K562 (cell line): ENCODE measurements around the gene ZKSCAN1. TPM values are rescaled to one million over a fixed set of nuclear protein-coding genes. Genes with fewer than 3 reads are reported as not detected.

Experiments
- CXXC5 ChIP-seq: fragments of 250-450 bp; sonication (Bioruptor Pico); IDR thresholded peaks from 2 replicates; pipeline ENCODE4 v1.8.0; 2022; ENCODE audit warnings: inconsistent platforms, mild to moderate bottlenecking, moderate library complexity
- EP300 ChIP-seq: IDR thresholded peaks from 2 replicates; pipeline ENCODE4 v1.6.1; 2012; ENCODE audit warnings: low read length, improper control_type of control experiment
- KDM4B ChIP-seq, 2 experiments: fragments of 450-650 bp in 1 of 2; sonication (generic) in 1 of 2; IDR thresholded peaks; 2 replicates each; pipeline ENCODE4 v1.6.1; 2016 to 2017; ENCODE audit warnings: borderline replicate concordance in 2 of 2, antibody characterized with exemption in 1 of 2, low read depth in 1 of 2, mild to moderate bottlenecking in 1 of 2
- MYC ChIP-seq, 2 experiments: fragments of 250-450 bp in 1 of 2; sonication (Bioruptor Pico) in 1 of 2; IDR thresholded peaks; 2 replicates each; pipeline versions ENCODE4 v1.5.1 to v1.6.1; 2012 to 2021; ENCODE audit warnings: low read depth in 2 of 2, borderline replicate concordance in 1 of 2, improper control_type of control experiment in 1 of 2, low read length in 1 of 2, mild to moderate bottlenecking in 1 of 2, moderate library complexity in 1 of 2
- NEUROD1 ChIP-seq: fragments of 150-350 bp; IDR thresholded peaks from 2 replicates; pipeline ENCODE4 v1.6.1; 2014; ENCODE audit warnings: borderline replicate concordance, low read length, low read depth; ENCODE audit not compliant: partially characterized antibody
- YY1 ChIP-seq, 3 experiments: IDR thresholded peaks; 2 replicates each; pipeline ENCODE4 v1.6.1; 2011; ENCODE audit warnings: low read length in 2 of 3, mild to moderate bottlenecking in 2 of 3, moderate library complexity in 2 of 3, borderline replicate concordance in 1 of 3, control low read depth in 1 of 3, low read depth in 1 of 3; ENCODE audit not compliant: insufficient read depth in 3 of 3, insufficient replicate concordance in 2 of 3, control insufficient read depth in 1 of 3, insufficient read length in 1 of 3; ENCODE audit errors: extremely low read depth in 1 of 3
- ZNF830 ChIP-seq: fragments of 250-450 bp; sonication (Bioruptor Pico); IDR thresholded peaks from 2 replicates; pipeline ENCODE4 v1.5.0; 2021; ENCODE audit warnings: mild to moderate bottlenecking
- polyA plus RNA-seq, 8 experiments: library from polyadenylated mRNA; depleted of rRNA in 4 of 8; stranded (reverse) in 5 of 8; unstranded in 3 of 8; fragments of >200 nt; fragmentation: Nextera tagmentation in 2 of 8; fragmentation: Illumina TruSeq in 1 of 8; extraction: Ambion mirVana in 2 of 8; extraction: Trizol in 1 of 8; gene quantifications; 2 replicates each; pipeline versions ENCODE4 v1.2.1 to v1.2.3, GENCODE V29; 2011 to 2014; ENCODE audit warnings: inconsistent platforms in 1 of 8, missing spikeins in 1 of 8
- total RNA-seq, 7 experiments: library from RNA; depleted of rRNA in 6 of 7; stranded (reverse); fragments of >200 nt in 6 of 7; fragmentation: Illumina TruSeq in 2 of 7; extraction: Trizol in 2 of 7; gene quantifications; 2 replicates each; pipeline versions ENCODE4 v1.2.1 to v1.2.3, GENCODE V29; 2011 to 2021; ENCODE audit warnings: low replicate concordance in 1 of 7
- TF ChIP-seq, protein P1 (sequence below), 2 experiments: fragments of 150-350 bp in 1 of 2; IDR thresholded peaks; 2 replicates each; pipeline ENCODE4 v1.6.1; 2012 to 2016; ENCODE audit warnings: low read depth in 2 of 2, low read length in 2 of 2, mild to moderate bottlenecking in 1 of 2, moderate library complexity in 1 of 2
- TF ChIP-seq, protein P2 (sequence below): fragments of 450-650 bp; formaldehyde crosslinking; IDR thresholded peaks from 2 replicates; pipeline ENCODE4 v1.4.0; 2022; ENCODE audit warnings: mild to moderate bottlenecking, moderate library complexity
- TF ChIP-seq, protein P3 (sequence below): sonication (generic); formaldehyde crosslinking; IDR thresholded peaks from 2 replicates; pipeline ENCODE4 v1.8.0; 2022; ENCODE audit warnings: missing genetic modification reagents, mild to moderate bottlenecking, moderate library complexity, borderline replicate concordance
- TF ChIP-seq, protein P4 (sequence below), 2 experiments: fragments of 250-450 bp in 1 of 2; fragments of 450-650 bp in 1 of 2; sonication (Bioruptor Pico) in 1 of 2; IDR thresholded peaks; 2 replicates each; pipeline versions ENCODE4 v1.6.1 to v1.8.0; 2016 to 2021; ENCODE audit warnings: mild to moderate bottlenecking in 2 of 2, moderate library complexity in 2 of 2, missing compliant biosample characterization in 1 of 2, missing genetic modification characterization in 1 of 2
- TF ChIP-seq, protein P5 (sequence below): fragments of 250-450 bp; sonication (Bioruptor Pico); IDR thresholded peaks from 2 replicates; pipeline ENCODE4 v1.8.0; 2021; ENCODE audit warnings: mild to moderate bottlenecking, moderate library complexity
- TF ChIP-seq, protein P6 (sequence below), 2 experiments: IDR thresholded peaks; 2 replicates each; pipeline ENCODE4 v1.6.1; 2011; ENCODE audit warnings: borderline replicate concordance in 1 of 2, control low read depth in 1 of 2, low read depth in 1 of 2, low read length in 1 of 2, mild to moderate bottlenecking in 1 of 2, mixed read lengths in 1 of 2, moderate library complexity in 1 of 2; ENCODE audit not compliant: insufficient read depth in 1 of 2, insufficient read length in 1 of 2, poor library complexity in 1 of 2, severe bottlenecking in 1 of 2; ENCODE audit errors: extremely low read depth in 1 of 2

The ZKSCAN1 gene
- total and polyA plus RNA-seq, 9 of the 15 experiments (the other 6 are each of a cell fraction or from before 2014, with no cell fraction given), result 5.3 to 43.0 (median 23.2) TPM

DNA sequence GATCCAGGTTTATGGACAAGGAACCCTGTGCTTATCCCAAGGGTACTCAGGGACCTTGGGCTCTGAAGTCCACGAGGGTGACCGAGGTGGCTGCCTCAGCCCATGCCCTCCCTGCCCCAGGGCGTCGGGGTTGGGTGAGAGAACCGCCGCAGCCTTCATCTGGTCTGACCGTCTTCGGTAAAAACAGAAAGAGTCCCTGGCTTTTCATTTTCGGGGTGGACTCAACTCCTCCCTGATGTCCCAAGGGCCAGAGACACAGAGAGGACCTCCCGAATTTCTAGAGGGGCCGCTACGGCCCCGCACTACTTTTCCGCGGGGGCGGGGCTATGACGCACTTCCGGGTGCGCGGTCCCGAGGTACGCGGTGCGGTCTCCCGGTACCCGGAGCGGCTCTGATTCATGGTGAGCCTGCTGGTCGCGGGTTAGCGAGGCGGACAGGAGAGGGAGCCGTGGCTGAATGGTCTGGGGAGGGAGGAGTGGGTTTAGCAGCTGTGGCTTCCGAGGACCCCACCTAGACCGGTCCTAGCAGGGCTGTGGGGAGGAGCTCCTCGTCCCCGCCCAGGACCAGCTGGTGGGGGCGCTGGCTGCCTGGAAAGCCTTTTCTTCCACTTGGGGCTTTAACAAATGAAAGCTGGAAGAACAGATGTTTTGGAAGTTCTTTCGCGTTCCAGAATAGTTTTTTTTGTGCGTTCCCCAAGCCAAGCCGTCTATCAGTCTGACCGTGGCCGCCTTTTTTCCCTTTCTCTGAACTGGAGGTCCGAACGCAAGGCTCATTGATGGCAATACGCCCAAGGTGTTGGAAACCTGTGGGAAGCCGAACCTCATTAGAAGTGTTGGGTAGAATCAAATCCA is 34.3 kb downstream of the ZKSCAN1 start, which contains the start of gene ZSCAN21 (continued):
- TF ChIP-seq, protein P1, sequence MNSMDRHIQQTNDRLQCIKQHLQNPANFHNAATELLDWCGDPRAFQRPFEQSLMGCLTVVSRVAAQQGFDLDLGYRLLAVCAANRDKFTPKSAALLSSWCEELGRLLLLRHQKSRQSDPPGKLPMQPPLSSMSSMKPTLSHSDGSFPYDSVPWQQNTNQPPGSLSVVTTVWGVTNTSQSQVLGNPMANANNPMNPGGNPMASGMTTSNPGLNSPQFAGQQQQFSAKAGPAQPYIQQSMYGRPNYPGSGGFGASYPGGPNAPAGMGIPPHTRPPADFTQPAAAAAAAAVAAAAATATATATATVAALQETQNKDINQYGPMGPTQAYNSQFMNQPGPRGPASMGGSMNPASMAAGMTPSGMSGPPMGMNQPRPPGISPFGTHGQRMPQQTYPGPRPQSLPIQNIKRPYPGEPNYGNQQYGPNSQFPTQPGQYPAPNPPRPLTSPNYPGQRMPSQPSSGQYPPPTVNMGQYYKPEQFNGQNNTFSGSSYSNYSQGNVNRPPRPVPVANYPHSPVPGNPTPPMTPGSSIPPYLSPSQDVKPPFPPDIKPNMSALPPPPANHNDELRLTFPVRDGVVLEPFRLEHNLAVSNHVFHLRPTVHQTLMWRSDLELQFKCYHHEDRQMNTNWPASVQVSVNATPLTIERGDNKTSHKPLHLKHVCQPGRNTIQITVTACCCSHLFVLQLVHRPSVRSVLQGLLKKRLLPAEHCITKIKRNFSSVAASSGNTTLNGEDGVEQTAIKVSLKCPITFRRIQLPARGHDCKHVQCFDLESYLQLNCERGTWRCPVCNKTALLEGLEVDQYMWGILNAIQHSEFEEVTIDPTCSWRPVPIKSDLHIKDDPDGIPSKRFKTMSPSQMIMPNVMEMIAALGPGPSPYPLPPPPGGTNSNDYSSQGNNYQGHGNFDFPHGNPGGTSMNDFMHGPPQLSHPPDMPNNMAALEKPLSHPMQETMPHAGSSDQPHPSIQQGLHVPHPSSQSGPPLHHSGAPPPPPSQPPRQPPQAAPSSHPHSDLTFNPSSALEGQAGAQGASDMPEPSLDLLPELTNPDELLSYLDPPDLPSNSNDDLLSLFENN (IDR thresholded peaks at IDR 0.05; ENCODE audit: low read depth in 2 of 2, low read length in 2 of 2), result peak in 1 of 2 experiments; percentile 30; a peak in 1 of 4 replicates
- TF ChIP-seq, protein P2, sequence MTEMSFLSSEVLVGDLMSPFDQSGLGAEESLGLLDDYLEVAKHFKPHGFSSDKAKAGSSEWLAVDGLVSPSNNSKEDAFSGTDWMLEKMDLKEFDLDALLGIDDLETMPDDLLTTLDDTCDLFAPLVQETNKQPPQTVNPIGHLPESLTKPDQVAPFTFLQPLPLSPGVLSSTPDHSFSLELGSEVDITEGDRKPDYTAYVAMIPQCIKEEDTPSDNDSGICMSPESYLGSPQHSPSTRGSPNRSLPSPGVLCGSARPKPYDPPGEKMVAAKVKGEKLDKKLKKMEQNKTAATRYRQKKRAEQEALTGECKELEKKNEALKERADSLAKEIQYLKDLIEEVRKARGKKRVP (CRISPR knock-in tag), result peak; percentile 12; the same call in 1 of the 2 replicates
- TF ChIP-seq CXXC5 (peak; percentile 94), EP300 (peak; percentile 46), ZNF830 (CRISPR knock-in tag) (peak; percentile 91; the same call in 1 of the 2 replicates), KDM4B (IDR thresholded peaks at IDR 0.05; ENCODE audit: borderline replicate concordance in 2 of 2, low read depth in 1 of 2) (peak in 1 of 2 experiments; percentile 48; a peak in 1 of 4 replicates), YY1 (IDR thresholded peaks at IDR 0.05; ENCODE audit: borderline replicate concordance in 1 of 3, control insufficient read depth in 1 of 3, extremely low read depth in 1 of 3, insufficient read depth in 3 of 3, insufficient read length in 1 of 3, insufficient replicate concordance in 2 of 3, low read depth in 1 of 3, low read length in 2 of 3) (peak in 2 of 3 experiments; percentile 53 to 76), MYC (IDR thresholded peaks at IDR 0.05; ENCODE audit: low read depth, low read length) (peak; percentile 82), MYC (CRISPR knock-in tag; IDR thresholded peaks at IDR 0.05; ENCODE audit: borderline replicate concordance, low read depth) (no peak), NEUROD1 (peak; percentile 57)
- TF ChIP-seq, protein P3, sequence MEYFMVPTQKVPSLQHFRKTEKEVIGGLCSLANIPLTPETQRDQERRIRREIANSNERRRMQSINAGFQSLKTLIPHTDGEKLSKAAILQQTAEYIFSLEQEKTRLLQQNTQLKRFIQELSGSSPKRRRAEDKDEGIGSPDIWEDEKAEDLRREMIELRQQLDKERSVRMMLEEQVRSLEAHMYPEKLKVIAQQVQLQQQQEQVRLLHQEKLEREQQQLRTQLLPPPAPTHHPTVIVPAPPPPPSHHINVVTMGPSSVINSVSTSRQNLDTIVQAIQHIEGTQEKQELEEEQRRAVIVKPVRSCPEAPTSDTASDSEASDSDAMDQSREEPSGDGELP (CRISPR knock-in tag), result peak; percentile 99
- TF ChIP-seq, protein P4, sequence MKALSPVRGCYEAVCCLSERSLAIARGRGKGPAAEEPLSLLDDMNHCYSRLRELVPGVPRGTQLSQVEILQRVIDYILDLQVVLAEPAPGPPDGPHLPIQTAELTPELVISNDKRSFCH (CRISPR knock-in tag; IDR thresholded peaks at IDR 0.05), result no peak
- TF ChIP-seq, protein P4 (tag; IDR thresholded peaks at IDR 0.05), result 0 out of 2 replicates have a peak, but pooled peaks have one; percentile 35
- TF ChIP-seq, protein P5, sequence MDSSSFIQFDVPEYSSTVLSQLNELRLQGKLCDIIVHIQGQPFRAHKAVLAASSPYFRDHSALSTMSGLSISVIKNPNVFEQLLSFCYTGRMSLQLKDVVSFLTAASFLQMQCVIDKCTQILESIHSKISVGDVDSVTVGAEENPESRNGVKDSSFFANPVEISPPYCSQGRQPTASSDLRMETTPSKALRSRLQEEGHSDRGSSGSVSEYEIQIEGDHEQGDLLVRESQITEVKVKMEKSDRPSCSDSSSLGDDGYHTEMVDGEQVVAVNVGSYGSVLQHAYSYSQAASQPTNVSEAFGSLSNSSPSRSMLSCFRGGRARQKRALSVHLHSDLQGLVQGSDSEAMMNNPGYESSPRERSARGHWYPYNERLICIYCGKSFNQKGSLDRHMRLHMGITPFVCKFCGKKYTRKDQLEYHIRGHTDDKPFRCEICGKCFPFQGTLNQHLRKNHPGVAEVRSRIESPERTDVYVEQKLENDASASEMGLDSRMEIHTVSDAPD, result 0 out of 2 replicates have a peak, but pooled peaks have one; percentile 20
- TF ChIP-seq, protein P6, sequence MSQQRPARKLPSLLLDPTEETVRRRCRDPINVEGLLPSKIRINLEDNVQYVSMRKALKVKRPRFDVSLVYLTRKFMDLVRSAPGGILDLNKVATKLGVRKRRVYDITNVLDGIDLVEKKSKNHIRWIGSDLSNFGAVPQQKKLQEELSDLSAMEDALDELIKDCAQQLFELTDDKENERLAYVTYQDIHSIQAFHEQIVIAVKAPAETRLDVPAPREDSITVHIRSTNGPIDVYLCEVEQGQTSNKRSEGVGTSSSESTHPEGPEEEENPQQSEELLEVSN (IDR thresholded peaks at IDR 0.05; ENCODE audit: borderline replicate concordance in 1 of 2, extremely low read depth in 1 of 2, insufficient read depth in 1 of 2, insufficient read length in 1 of 2, low read depth in 1 of 2, low read length in 1 of 2, poor library complexity in 1 of 2, severe bottlenecking in 1 of 2), result peak in 1 of 2 experiments; percentile 19
